SJSA1 (cell line): ENCODE data around the gene TBKBP1. TPM values are rescaled to one million over a fixed set of nuclear protein-coding genes. Genes with fewer than 3 reads are reported as not detected.

Experiments
- DNase-seq, 2 experiments: peaks; one replicate each; pipeline ENCODE4 v3.0.0-alpha.2; 2015 to 2020; ENCODE audit warnings: low spot score in 2 of 2, low read depth in 1 of 2
- H3K27ac ChIP-seq: fragments of 250-450 bp; sonication (Bioruptor Pico); 2 replicates; pipeline ENCODE4 v1.5.1; 2020; ENCODE audit warnings: mild to moderate bottlenecking, moderate library complexity
- H3K27me3 ChIP-seq: fragments of 250-450 bp; sonication (Bioruptor Pico); replicated peaks from 2 replicates; pipeline ENCODE4 v1.5.1; 2020; ENCODE audit warnings: mild to moderate bottlenecking, moderate library complexity
- H3K36me3 ChIP-seq: fragments of 250-450 bp; sonication (Bioruptor Pico); 2 replicates; pipeline ENCODE4 v1.5.1; 2020; ENCODE audit warnings: mild to moderate bottlenecking
- H3K4me1 ChIP-seq: fragments of 250-450 bp; sonication (Bioruptor Pico); replicated peaks from 2 replicates; pipeline ENCODE4 v1.6.1; 2021; ENCODE audit warnings: mild to moderate bottlenecking
- H3K4me3 ChIP-seq: fragments of 250-450 bp; sonication (Bioruptor Pico); 2 replicates; pipeline ENCODE4 v1.5.1; 2020; ENCODE audit warnings: mild to moderate bottlenecking
- H3K9me3 ChIP-seq: fragments of 250-450 bp; sonication (Bioruptor Pico); replicated peaks from 2 replicates; pipeline ENCODE4 v1.5.1; 2020; ENCODE audit warnings: mild to moderate bottlenecking
- total RNA-seq: library from RNA; depleted of rRNA; stranded (reverse); fragments of >200 nt; shearing (Covaris generic); gene quantifications from 2 replicates; pipeline ENCODE4 v1.2.3, GENCODE V29; 2014

TBKBP1 gene
- total RNA-seq, 1 experiment from 2014 or later: 4.5 TPM

- H3K36me3 ChIP-seq: no peaks in the 10 kb centered on the region
These were observed 24.1 kb downstream of the TBKBP1 start for GRCh38 chr17:47717979-47718621.

GRCh38 chr17:47718634-47719405 lies 24.9 kb downstream of the TBKBP1 start:
- no peaks in the 10 kb centered on the region for H3K36me3 ChIP-seq
- no peak for DNase-seq
- no peak overlapping the region for H3K27ac ChIP-seq
- H3K4me1 ChIP-seq: peaks cover 44% of the 10 kb centered on the region
- no peak overlapping the region for H3K4me3 ChIP-seq
- no peaks in the 10 kb centered on the region for H3K9me3 ChIP-seq
- H3K27me3 ChIP-seq: peaks cover 26% of the 10 kb centered on the region

More at GRCh38 chr17:47717979-47718621, 24.1 kb downstream of the TBKBP1 start:
- no peak for DNase-seq
- H3K9me3 ChIP-seq: no peaks in the 10 kb centered on the region
- H3K27ac ChIP-seq: no peak overlapping the region
- no peak overlapping the region for H3K4me3 ChIP-seq
- H3K4me1 ChIP-seq: peaks cover 44% of the 10 kb centered on the region
- H3K27me3 ChIP-seq: peaks cover 29% of the 10 kb centered on the region

DNA sequence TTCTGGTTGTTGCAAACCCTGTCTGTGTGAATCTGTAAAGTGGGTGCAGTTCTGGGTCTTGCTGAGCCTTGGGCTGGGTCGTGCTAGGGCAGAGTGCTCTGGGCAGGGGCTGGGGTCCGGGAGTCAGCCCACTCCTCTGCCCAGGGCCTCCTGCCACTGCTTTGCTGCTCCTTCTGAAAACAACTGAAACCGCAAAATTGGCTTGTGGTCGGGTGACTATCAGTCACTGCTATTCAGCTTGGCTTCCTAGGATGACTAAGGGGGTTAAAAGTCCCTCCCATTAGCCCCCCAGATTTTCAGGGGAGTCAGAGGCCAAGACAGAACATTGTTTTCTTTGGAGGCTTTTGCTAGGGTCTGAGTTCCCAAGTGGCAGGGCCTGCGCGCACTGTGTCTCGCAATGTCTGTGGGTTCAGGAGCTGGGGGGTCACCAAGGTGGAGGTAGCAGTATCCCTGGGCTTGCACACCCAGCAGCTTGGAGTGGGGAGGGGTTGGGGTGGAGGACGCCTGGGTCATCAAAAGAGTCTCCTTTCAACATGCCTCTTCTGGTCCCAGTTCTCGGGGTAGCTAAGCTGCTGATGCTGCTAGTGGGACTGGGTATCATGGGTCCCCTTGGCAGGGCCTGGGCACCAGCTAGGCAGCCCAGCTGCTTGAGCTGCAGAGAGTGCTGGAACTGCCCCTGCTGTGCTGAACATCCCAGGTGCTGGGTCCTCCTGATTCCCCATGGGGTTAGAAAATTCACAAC lies 25.6 kb downstream of the TBKBP1 start:
- DNase-seq: peak; percentile 87 to 92
- Histone ChIP-seq H3K9me3 (no peaks in the 10 kb centered on the region), H3K4me1 (peaks cover 44% of the 10 kb centered on the region), H3K27ac (no peak overlapping the region), H3K27me3 (peaks cover 25% of the 10 kb centered on the region), H3K36me3 (no peaks in the 10 kb centered on the region), H3K4me3 (no peak overlapping the region)

DNA sequence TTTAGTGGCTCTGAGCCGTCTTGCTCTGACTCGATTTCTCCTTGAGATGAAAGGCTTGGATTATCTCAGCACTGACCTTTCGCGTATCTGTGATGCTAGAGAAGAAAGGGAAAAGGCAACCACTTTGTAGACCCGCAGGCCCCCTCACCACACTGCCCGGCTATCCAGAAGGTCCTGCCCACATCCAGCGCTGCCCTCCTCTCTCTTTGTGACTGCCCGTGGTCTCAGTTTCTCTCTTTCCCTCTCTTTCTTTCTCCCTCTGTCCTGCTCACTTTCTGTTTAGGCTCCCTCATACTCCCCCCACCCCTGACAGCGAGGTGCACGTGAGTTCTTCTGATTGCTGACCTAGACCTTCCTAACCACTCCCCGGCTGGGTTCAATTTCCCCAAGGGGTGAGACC lies 26.2 kb downstream of the TBKBP1 start:
- H3K27me3 ChIP-seq: peaks cover 23% of the 10 kb centered on the region

GRCh38 chr17:47720754-47721533 lies 27.0 kb downstream of the TBKBP1 start:
- peak; percentile 69 to 87 for DNase-seq
- Histone ChIP-seq H3K4me1 (peaks cover 44% of the 10 kb centered on the region), H3K27me3 (peaks cover 20% of the 10 kb centered on the region), H3K36me3 (no peaks in the 10 kb centered on the region), H3K9me3 (no peaks in the 10 kb centered on the region), H3K4me3 (no peak overlapping the region), H3K27ac (no peak overlapping the region)

More for the DNA sequence above, 26.2 kb downstream of the TBKBP1 start:
- Histone ChIP-seq H3K36me3 (no peaks in the 10 kb centered on the region), H3K4me3 (no peak overlapping the region), H3K4me1 (peaks cover 44% of the 10 kb centered on the region), H3K27ac (no peak overlapping the region), H3K9me3 (no peaks in the 10 kb centered on the region)
- no peak for DNase-seq

DNA sequence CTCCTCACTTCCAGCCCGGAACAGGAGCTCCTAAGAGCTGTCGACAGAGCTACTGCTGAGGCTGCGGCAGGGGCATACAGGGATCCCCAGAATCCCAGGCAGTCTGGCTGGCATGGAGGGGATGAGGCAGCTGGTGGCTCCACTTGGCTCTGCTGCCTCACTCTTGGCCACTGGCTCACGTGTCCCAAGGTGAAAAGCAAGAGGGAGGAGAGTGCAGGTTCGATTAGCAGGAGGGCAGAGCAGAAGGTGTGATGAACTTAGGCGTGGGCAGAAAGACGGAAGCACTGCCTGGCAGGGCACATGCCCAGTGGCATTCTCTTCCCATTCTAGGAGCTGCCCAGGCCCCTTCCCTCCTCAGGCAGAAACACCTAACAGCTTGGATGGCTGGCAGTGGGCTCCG lies 27.8 kb downstream of the TBKBP1 start:
- Histone ChIP-seq H3K4me1 (peaks cover 44% of the 10 kb centered on the region), H3K9me3 (no peaks in the 10 kb centered on the region), H3K4me3 (no peak overlapping the region), H3K27ac (no peak overlapping the region), H3K27me3 (peaks cover 20% of the 10 kb centered on the region), H3K36me3 (no peaks in the 10 kb centered on the region)
- no peak for DNase-seq

GRCh38 chr17:47724705-47725104 lies 30.7 kb downstream of the TBKBP1 start:
- peaks cover 26% of the 10 kb centered on the region for H3K27me3 ChIP-seq
- no peaks in the 10 kb centered on the region for H3K36me3 ChIP-seq
- H3K4me1 ChIP-seq: peaks cover 22% of the 10 kb centered on the region
- H3K9me3 ChIP-seq: no peaks in the 10 kb centered on the region
- no peak overlapping the region for H3K4me3 ChIP-seq
- no peak for DNase-seq
- H3K27ac ChIP-seq: no peak overlapping the region

- DNase-seq: no peak
- peaks cover 14% of the 10 kb centered on the region for H3K4me1 ChIP-seq
- no peak overlapping the region for H3K27ac ChIP-seq
- H3K27me3 ChIP-seq: peaks cover 35% of the 10 kb centered on the region
- H3K4me3 ChIP-seq: no peak overlapping the region
- no peaks in the 10 kb centered on the region for H3K9me3 ChIP-seq
- H3K36me3 ChIP-seq: no peaks in the 10 kb centered on the region
These were observed 31.6 kb downstream of the TBKBP1 start for GRCh38 chr17:47725446-47726111.

- no peaks in the 10 kb centered on the region for H3K4me1 ChIP-seq
- peaks cover 49% of the 10 kb centered on the region for H3K27me3 ChIP-seq
- no peaks in the 10 kb centered on the region for H3K36me3 ChIP-seq
- no peaks in the 10 kb centered on the region for H3K9me3 ChIP-seq
- DNase-seq: no peak
- H3K4me3 ChIP-seq: no peak overlapping the region
- H3K27ac ChIP-seq: no peak overlapping the region
These were observed 33.1 kb downstream of the TBKBP1 start for GRCh38 chr17:47726796-47727703.

- DNase-seq: no peak
- no peaks in the 10 kb centered on the region for H3K9me3 ChIP-seq
These were observed 33.7 kb downstream of the TBKBP1 start for GRCh38 chr17:47727704-47728036.

DNA sequence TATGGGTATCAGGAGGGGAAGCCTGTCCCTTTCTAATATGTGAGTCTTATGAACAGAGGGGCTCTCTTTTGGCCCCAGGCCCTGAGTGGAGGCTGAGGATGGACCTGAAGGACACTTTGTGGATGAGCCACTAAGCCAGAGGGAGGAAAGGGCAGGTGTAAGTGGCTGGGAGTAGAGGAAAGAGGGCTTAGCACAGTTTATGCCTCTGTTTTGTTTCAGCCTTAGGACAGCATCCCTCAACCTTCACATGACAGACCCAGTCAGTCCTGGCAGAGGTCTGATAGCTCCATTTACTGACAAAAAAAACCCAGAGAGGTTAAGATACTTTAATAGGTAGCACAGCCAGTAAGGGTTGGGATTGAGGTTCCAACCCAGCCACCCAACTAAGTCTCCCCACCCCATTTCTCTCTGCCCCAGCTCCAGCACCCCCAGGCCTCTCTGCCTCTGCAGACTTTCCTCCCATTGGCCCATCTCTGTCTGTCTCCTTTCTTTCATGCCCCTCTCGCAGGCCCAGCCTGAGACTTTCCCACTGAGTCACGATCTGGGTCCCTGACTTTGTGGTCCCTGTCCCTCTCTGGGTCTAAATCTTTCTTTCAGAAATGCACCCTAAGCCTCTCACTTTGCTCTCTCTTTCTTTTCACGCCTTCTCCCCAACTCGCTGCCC lies 34.4 kb downstream of the TBKBP1 start:
- peaks cover 1% of the 10 kb centered on the region; the same call in 1 of the 2 replicates for H3K9me3 ChIP-seq
- peaks cover 7% of the 10 kb centered on the region for H3K4me1 ChIP-seq
- H3K27me3 ChIP-seq: peaks cover 62% of the 10 kb centered on the region
- no peaks in the 10 kb centered on the region for H3K36me3 ChIP-seq
- no peak overlapping the region for H3K27ac ChIP-seq
- H3K4me3 ChIP-seq: no peak overlapping the region
- no peak for DNase-seq

More at GRCh38 chr17:47727704-47728036, 33.7 kb downstream of the TBKBP1 start:
- Histone ChIP-seq H3K27ac (no peak overlapping the region), H3K4me1 (peaks cover under 1% of the 10 kb centered on the region), H3K4me3 (no peak overlapping the region), H3K27me3 (peaks cover 56% of the 10 kb centered on the region), H3K36me3 (no peaks in the 10 kb centered on the region)

GRCh38 chr17:47729476-47729875 lies 35.5 kb downstream of the TBKBP1 start:
- no peak overlapping the region for H3K27ac ChIP-seq
- H3K27me3 ChIP-seq: peaks cover 65% of the 10 kb centered on the region
- DNase-seq: no peak
- H3K9me3 ChIP-seq: peaks cover 5% of the 10 kb centered on the region; the same call in 1 of the 2 replicates
- peaks cover 13% of the 10 kb centered on the region for H3K4me1 ChIP-seq
- H3K4me3 ChIP-seq: no peak overlapping the region
- no peaks in the 10 kb centered on the region for H3K36me3 ChIP-seq
